IPS-18a (cell line): Measurements from ENCODE around the gene PPP2R5C.

Source experiments
- H3K27ac ChIP-seq: one replicate; pipeline ENCODE4 v1.5.1; 2013; ENCODE audit warnings: low read length
- H3K27me3 ChIP-seq: one replicate; pipeline ENCODE4 v1.6.1; 2013; ENCODE audit warnings: mild to moderate bottlenecking, low read length; ENCODE audit not compliant: control insufficient read depth, insufficient read depth
- H3K36me3 ChIP-seq: one replicate; pipeline ENCODE4 v1.6.1; 2013; ENCODE audit warnings: low read depth, low read length; ENCODE audit not compliant: control insufficient read depth
- H3K4me1 ChIP-seq: one replicate; pipeline ENCODE4 v1.6.1; 2013; ENCODE audit warnings: low read depth, low read length; ENCODE audit not compliant: control insufficient read depth
- H3K4me3 ChIP-seq: one replicate; pipeline ENCODE4 v1.5.1; 2013; ENCODE audit warnings: low read length
- H3K9ac ChIP-seq: one replicate; pipeline ENCODE4 v1.6.1; 2013; ENCODE audit warnings: mild to moderate bottlenecking, low read length, moderate library complexity
- H3K9me3 ChIP-seq: one replicate; pipeline ENCODE4 v1.6.1; 2013; ENCODE audit warnings: low read depth, low read length; ENCODE audit not compliant: control insufficient read depth

The PPP2R5C gene

GRCh38 chr14:101928415-101928841, 166.9 kb downstream of the PPP2R5C start:
- Histone ChIP-seq H3K9ac (no peak overlapping the region), H3K4me1 (no peaks in the 10 kb centered on the region), H3K9me3 (no peaks in the 10 kb centered on the region), H3K4me3 (no peak overlapping the region), H3K36me3 (no peaks in the 10 kb centered on the region), H3K27ac (no peak overlapping the region), H3K27me3 (no peaks in the 10 kb centered on the region)

- no peak overlapping the region for H3K9ac ChIP-seq
- no peak overlapping the region for H3K4me3 ChIP-seq
- H3K4me1 ChIP-seq: no peaks in the 10 kb centered on the region
- H3K27me3 ChIP-seq: no peaks in the 10 kb centered on the region
- H3K27ac ChIP-seq: no peak overlapping the region
- no peaks in the 10 kb centered on the region for H3K36me3 ChIP-seq
- no peaks in the 10 kb centered on the region for H3K9me3 ChIP-seq
Observed at GRCh38 chr14:101929096-101929495, 167.6 kb downstream of the PPP2R5C start.

DNA sequence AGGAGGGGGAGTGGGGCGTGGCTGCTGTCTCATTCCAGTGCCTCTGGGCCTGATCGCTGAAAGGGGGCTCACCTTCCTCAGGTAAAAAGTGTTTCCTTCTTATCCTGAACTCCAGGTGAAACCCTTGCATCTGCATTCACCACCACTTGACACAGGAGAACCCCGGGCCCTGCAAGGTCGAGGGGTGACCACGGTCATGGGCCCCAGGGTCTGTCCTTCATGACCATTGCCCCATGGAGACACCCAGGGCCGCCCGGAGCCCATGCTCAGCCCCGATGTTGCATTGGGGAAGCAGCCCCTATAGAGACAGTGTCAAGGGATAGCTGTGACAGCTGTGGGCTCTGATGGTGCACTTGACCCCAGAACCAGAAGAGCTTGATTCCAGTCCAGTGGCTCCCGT, 168.4 kb downstream of the PPP2R5C start:
- no peaks in the 10 kb centered on the region for H3K36me3 ChIP-seq
- no peaks in the 10 kb centered on the region for H3K9me3 ChIP-seq
- no peak overlapping the region for H3K27ac ChIP-seq
- H3K9ac ChIP-seq: no peak overlapping the region
- no peak overlapping the region for H3K4me3 ChIP-seq
- H3K27me3 ChIP-seq: no peaks in the 10 kb centered on the region
- H3K4me1 ChIP-seq: no peaks in the 10 kb centered on the region

GRCh38 chr14:101932673-101933072, 171.2 kb downstream of the PPP2R5C start:
- Histone ChIP-seq H3K4me3 (no peak overlapping the region), H3K9ac (no peak overlapping the region), H3K27me3 (peaks cover under 1% of the 10 kb centered on the region), H3K27ac (no peak overlapping the region), H3K36me3 (no peaks in the 10 kb centered on the region), H3K4me1 (no peaks in the 10 kb centered on the region), H3K9me3 (no peaks in the 10 kb centered on the region)

DNA sequence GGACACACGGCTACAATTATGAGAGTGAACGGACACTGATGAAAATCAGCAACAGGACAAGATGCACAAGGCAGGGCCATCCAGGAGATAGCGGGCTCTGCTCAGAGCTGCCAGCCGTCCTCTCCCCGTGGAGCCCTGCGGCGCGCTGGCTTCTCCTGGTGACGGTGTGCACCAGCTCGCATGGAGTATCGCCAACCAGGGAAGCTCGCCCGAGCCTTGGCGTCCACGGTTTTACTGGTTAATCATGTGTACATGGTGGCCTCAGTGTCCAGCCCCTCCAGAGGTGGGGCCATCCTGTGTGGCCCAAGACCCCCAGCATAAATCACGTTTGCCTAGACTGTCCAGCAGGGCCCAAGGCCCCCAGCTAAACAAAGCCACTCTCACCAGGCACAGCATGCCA, 171.7 kb downstream of the PPP2R5C start:
- Histone ChIP-seq H3K9me3 (no peaks in the 10 kb centered on the region), H3K27ac (no peak overlapping the region), H3K4me3 (no peak overlapping the region), H3K27me3 (peaks cover 6% of the 10 kb centered on the region), H3K4me1 (no peaks in the 10 kb centered on the region), H3K36me3 (no peaks in the 10 kb centered on the region), H3K9ac (no peak overlapping the region)

DNA sequence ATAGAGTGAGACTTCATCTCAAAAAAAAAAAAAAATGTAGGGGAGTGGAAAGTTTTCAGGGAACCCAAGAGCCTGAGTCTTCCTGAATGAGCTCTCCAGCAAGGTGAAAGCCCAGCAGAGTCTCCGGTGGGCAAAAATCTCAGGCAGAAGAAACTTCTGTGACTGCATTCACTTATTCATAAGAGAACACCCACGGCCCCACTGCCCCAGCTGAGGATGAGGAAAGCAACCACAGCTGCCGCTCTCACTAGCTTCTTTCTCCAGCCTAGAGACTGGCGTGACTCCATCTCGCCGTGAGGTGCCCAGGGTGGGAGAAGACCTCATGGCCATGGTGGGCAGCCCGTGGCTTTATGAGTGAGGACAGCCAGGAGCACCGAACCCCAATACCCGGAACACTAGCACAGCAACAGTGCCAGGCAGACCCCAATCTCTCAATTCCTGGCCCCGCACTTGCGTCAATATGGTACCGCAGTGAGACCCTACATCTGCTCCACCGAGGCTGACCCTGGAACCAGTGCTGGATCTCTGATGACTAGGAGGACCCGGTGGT, 173.2 kb downstream of the PPP2R5C start:
- no peak overlapping the region for H3K27ac ChIP-seq
- no peaks in the 10 kb centered on the region for H3K36me3 ChIP-seq
- no peaks in the 10 kb centered on the region for H3K9me3 ChIP-seq
- peaks cover 19% of the 10 kb centered on the region for H3K27me3 ChIP-seq
- H3K4me3 ChIP-seq: no peak overlapping the region
- no peak overlapping the region for H3K9ac ChIP-seq
- H3K4me1 ChIP-seq: no peaks in the 10 kb centered on the region

DNA sequence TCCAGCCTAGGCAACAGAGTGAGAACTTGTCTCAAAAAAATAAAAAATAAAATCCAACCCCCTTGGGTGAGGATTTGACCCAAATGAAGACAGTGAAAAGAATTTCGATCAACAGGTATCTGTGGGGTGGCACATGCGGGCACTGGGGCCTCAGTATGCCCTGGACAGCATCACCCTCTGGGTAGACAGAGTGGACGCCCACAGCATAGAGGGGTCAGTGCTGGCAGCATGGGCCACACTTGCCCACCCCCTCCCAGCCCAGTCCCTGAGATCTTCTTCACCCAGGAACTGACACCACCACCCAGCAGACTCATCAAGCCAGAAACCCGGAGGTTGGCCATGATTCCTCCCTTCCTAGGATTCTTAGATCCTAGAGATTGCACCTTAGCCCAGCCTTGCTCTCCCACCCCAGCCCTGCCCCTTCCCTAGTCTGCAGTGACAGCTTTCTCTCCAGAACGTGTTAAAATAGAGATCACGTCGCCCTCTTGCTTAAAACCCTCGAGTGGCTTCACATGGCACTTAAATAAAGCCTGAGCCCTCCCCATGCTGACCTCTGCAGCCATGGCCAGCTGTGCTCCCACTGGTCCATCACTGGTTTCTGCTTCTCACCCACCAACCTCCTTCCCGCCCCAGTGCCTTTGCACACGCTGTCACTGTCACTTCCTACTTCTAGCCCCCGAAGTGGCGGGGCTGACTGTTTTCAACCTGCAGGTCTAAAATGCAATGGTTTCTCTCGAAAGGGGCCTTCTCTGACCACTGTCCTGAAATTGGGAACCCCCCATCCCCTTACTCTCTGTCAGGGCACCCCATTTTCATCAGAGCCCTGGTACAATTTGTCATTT, 176.6 kb downstream of the PPP2R5C start:
- Histone ChIP-seq H3K9me3 (no peaks in the 10 kb centered on the region), H3K36me3 (no peaks in the 10 kb centered on the region), H3K4me1 (no peaks in the 10 kb centered on the region), H3K9ac (no peak overlapping the region), H3K27ac (no peak overlapping the region), H3K4me3 (no peak overlapping the region), H3K27me3 (peaks cover 44% of the 10 kb centered on the region)

DNA sequence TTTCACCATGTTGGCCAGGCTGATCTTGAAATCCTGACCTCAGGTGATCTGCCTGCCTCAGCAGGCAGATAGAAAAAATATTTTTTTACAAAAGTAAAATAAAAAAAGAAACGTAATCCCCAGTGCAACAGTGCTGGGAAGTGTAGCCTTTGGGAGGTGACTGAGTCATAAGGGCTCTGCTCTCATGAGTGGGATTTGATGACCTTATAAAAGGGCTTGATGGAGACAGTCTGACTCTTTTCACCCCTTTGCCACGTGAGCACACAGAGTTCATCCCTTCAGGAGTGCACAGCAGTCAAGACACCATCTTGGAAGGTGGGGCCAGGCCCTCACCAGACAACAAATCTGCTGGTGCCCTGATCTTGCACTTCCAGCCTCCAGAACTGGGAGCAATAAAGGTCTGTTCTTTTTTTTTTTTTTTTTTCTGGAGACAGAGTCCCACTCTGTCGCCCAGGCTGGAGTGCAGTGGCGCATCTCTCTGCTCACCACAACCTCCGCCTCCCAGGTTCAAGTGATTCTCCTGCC, 178.2 kb downstream of the PPP2R5C start:
- H3K27ac ChIP-seq: no peak overlapping the region
- no peak overlapping the region for H3K4me3 ChIP-seq
- peaks cover 60% of the 10 kb centered on the region for H3K27me3 ChIP-seq

DNA sequence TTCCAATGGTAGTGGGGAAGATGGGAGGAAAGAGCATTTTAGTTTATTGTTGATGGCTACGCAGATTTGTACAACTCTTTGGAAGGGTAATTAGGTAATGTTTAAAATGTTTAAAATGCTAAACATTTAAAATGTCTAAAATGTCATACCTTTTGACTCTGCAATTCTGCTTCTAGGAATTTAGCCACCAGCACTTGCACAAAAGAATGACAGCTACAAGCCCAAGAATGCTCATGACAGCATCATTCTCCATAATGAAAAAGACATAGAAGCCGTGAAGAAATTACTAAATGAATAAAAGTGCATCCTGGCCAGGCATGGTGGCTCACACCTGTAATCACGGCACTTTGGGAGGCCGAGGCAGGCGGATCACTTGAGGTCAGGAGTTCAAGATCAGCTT, 182.9 kb downstream of the PPP2R5C start:
- no peak overlapping the region for H3K4me3 ChIP-seq
- H3K4me1 ChIP-seq: peaks cover 11% of the 10 kb centered on the region
- no peak overlapping the region for H3K9ac ChIP-seq
- no peaks in the 10 kb centered on the region for H3K9me3 ChIP-seq
- no peak overlapping the region for H3K27ac ChIP-seq
- H3K36me3 ChIP-seq: no peaks in the 10 kb centered on the region
- peaks cover 64% of the 10 kb centered on the region for H3K27me3 ChIP-seq

More for the DNA sequence above, 178.2 kb downstream of the PPP2R5C start:
- no peak overlapping the region for H3K9ac ChIP-seq
- peaks cover 2% of the 10 kb centered on the region for H3K4me1 ChIP-seq
- H3K36me3 ChIP-seq: no peaks in the 10 kb centered on the region
- no peaks in the 10 kb centered on the region for H3K9me3 ChIP-seq

DNA sequence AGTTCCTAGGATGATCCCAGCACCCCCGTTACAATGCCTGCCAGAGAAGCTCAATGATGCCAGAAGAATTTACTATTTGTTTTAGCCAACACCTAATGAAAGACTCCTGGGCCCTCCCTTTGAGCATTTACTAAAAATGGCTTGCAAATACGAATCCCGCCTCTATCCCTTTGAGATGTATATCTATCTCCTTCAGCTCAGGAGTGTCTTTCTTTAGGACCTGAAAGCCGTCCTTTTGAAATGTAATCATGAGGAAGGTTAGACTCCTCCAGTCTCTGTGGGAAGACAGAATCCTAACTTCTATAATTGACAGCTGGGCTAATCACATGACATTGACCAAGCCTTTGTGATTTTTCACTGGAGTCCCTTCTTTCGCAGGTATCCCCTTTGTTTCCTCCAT, 183.7 kb downstream of the PPP2R5C start:
- peaks cover 57% of the 10 kb centered on the region for H3K27me3 ChIP-seq
- no peaks in the 10 kb centered on the region for H3K36me3 ChIP-seq

GRCh38 chr14:101947577-101947903, 186.0 kb downstream of the PPP2R5C start:
- Histone ChIP-seq H3K27me3 (peaks cover 42% of the 10 kb centered on the region), H3K4me1 (peaks cover 11% of the 10 kb centered on the region), H3K36me3 (no peaks in the 10 kb centered on the region), H3K9ac (peak overlapping the region; percentile 93), H3K9me3 (no peaks in the 10 kb centered on the region), H3K4me3 (peak overlapping the region; percentile 91), H3K27ac (peak overlapping the region; percentile 95)

More for the DNA sequence above, 183.7 kb downstream of the PPP2R5C start:
- Histone ChIP-seq H3K27ac (no peak overlapping the region), H3K9ac (no peak overlapping the region), H3K4me3 (peak overlapping the region; percentile 2), H3K4me1 (peaks cover 11% of the 10 kb centered on the region), H3K9me3 (no peaks in the 10 kb centered on the region)
